Urothelium cell line (cell line): ENCODE measurements around the gene CABP7.

Experiments
- DNase-seq: peaks from one replicate; pipeline ENCODE4 v3.0.0; 2011; ENCODE audit warnings: low spot score, mixed read lengths
- FAIRE-seq: peaks from 2 replicates; lab custom pipeline; 2011; peaks lifted over from hg19 to GRCh38; lab: Jason Lieb, UNC

CABP7 gene

GRCh38 chr22:29719899-29720645, at the start of gene CABP7:
Gene CABP7, plus strand, starts transcription at chr22:29720003. Its CDS starts 422 bp downstream, at chr22:29720425.
- FAIRE-seq (no peak), DNase-seq (no peak)

DNA sequence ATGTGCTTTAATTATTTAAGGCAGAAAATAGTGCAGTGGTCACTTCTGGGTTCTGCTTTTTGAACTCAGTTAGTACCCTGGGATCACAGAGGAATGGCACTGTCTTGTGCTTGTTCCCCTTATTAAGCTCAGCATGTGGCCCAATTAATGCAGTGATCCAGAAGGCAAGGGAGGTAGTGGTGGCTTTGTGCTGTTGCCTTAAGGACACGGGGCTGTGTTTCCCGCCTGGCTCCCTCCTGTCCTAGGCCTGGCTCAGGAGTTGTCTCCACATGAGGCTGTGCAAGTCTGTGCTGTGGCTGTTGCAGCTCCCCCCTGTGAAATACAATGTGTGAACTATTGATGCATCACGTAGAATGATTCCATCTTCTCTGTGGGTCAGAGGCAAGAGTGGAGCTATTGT, 49.2 kb upstream of the CABP7 start:
- FAIRE-seq, result peak; percentile 27
- DNase-seq, result no peak

DNA sequence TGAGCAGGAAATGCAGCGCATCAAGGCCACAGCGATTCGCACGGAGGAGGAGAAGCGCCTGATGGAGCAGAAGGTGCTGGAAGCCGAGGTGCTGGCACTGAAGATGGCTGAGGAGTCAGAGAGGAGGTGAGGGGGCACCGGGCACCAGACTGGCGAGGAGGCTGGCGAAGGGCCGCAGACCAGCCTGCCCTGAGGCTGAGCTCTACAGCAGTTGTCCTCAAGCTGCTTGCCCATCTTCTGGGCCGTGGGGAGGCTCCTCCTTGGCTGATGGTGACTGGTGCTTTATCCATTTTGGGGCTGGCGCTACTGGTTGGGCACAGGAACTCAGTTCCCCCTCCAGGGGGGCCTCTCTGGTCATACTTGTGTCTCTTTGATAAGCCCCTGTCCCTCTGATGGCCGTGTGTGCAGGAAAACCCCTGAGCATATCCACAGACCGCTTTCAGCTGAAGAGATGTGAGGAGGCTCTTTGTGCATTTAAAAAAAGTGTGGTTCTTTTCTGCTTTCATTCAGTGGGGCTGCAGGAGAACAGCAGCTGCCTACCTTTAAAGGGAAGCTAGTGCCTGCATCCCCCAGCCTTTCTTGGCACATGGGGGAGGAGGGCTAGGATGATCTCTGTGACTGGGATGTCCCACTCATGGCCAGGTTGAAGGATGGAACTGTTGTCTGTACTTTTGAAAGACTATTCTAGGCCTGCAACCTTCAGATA, 46.3 kb upstream of the CABP7 start:
- no peak for DNase-seq
- no peak for FAIRE-seq

- no peak for DNase-seq
- no peak for FAIRE-seq
Measured at GRCh38 chr22:29674121-29674520, 45.7 kb upstream of the CABP7 start.

DNA sequence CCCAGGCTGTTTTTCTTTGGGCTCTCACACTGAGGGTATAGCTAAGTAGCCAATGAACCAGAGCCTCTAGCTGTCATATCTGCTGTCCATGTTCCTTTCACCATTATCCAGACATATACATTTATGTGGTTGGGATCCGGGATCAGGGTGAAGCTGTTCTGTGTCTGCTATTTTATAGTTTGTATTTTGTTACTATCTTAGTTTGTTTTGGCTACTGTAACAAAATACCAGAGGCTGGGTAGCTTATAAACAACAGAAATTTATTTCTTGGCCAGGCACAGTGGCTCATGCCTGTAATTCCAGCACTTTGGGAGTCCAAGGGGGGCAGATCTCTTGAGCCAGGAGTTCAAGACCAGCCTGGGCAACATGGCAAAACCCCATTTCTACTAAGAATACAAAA, 40.5 kb upstream of the CABP7 start:
- no peak for FAIRE-seq
- DNase-seq, result no peak

- DNase-seq (no peak), FAIRE-seq (no peak)
Measured at GRCh38 chr22:29683536-29683935, 36.3 kb upstream of the CABP7 start.

DNA sequence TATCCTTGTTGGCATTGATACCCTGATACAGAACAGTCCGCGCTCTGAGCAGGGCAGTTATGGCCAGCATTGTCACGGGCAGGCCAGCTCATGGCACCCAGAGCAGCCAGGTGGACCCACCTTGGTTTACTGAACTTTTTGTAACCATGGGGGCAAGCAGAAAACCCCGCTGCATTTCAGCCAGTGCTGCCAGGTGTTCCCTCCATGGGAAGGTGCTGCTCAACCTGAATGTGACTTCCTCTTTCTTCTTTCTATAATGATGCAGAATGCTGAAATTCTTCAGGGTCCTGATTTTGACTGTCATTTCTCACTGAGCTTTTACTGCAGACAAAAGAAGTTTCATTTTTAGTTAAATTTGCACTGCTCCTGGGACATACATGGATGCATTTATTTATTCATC, 35.6 kb upstream of the CABP7 start:
- FAIRE-seq (no peak), DNase-seq (no peak)

DNA sequence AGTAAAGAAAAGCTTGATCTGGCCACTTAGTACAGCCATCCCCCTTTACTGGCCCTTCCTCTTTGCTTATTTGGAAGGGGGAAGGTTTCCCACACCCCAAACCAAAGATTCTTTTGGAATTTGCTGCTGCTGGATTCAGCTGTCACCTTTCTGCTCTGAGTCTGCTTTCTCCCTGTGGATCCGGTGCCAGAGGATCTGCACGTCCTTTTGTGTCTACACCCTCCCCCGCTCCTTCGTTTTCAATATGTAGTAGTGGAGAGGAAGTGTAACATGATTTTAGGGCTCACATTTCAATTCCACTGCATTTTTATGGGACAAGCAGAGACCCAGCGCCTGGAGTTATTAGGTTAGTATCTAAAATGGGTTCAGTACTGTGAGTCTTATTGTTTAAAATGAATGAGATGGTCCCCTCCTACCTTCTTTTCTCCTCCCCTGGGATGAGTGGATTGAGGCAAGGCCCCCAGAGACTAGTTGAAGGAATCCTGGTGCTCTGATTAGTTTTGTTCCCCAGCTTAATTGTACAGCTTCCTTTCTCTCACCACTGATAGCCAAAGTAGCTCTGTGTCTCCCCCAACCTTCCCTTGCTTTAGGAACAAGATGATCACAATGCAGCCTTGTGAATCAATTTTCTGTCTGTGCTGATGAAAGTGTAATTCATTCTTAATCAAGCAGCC, 30.5 kb upstream of the CABP7 start:
- no peak for FAIRE-seq
- DNase-seq, result no peak

DNA sequence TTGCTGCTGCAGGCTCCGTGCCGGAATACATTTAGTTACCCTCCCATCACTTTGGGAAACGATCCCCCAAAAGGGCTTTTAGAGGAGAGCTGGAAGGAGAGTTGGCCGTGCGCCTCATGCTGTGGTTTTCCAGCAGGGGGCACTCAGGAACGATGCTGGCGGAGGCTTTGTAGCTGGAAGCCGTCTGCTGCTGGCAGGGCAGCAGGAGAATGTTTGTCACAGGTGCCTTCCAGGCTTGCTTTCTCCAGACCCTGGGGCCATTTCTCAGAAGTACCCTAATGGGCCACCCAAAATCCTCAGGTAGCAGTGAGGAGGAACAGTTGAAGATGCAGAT, 30.0 kb upstream of the CABP7 start:
- DNase-seq, result peak; percentile 40
- FAIRE-seq, result no peak

- FAIRE-seq (no peak), DNase-seq (no peak)
Measured at GRCh38 chr22:29690476-29690875, 29.3 kb upstream of the CABP7 start.

- DNase-seq, result no peak
- no peak for FAIRE-seq
Measured at GRCh38 chr22:29691636-29692326, 28.0 kb upstream of the CABP7 start.

GRCh38 chr22:29692327-29692640, 27.5 kb upstream of the CABP7 start:
- DNase-seq (no peak), FAIRE-seq (no peak)

DNA sequence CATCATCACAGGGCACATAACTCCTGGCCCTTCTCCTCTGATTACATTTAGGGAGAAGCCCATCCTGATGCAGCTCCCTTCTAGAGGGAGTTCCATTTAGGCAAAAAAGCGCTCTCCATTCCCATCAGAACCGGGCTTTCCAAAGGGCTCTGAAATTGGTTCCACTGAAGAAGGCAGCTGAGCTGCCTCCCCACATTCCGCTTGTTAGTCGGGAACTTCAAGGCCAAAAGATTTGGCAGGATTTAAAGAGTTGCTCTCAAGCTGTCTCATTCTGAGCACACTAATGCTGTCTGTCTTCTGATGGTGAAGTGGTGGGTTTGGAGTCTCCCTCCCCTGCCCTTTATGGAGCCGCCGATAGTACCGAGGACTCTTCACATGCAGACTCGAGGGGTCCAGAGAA, 26.6 kb upstream of the CABP7 start:
- DNase-seq (no peak), FAIRE-seq (no peak)

GRCh38 chr22:29693671-29694070, 26.1 kb upstream of the CABP7 start:
- FAIRE-seq (no peak), DNase-seq (no peak)

- no peak for DNase-seq
- FAIRE-seq, result peak; percentile 50
Measured at GRCh38 chr22:29695129-29695926, 24.5 kb upstream of the CABP7 start.

DNA sequence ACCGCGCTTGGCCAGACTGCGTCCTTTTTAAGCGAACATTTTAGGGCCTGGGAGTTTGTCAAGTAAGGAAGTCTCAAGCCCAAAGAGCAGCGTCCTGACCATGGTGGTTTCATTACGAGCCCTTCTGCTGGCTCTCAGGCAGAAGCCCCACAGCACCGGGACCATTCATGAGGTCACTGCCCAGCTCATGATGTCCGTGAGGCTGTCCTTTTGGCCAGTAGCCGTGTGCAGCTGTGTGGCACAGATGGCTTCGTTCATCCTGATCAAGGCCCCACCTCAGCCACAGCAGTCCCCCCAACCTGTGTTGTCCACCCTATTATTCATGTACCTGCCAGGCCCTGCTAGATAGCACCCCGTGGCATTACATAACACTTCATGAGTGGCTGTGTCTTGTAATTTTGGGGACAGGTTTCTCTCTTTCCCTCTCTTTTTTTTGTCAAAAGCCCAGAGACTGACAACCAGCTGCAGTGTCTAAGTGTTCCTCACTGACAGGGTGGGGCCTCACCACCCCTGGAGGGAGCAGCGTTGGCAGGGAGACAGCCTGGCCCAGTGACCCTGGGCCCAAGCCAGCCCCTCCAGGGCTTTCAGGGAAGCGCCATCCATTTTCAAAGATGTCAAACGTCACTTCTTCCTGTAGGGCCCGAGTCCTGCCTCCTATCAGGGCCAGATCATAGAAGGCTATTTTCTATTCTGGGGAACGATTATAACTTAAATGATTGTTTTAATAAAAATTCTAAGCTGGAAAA, 21.8 kb upstream of the CABP7 start:
- no peak for DNase-seq
- peak; percentile 53 for FAIRE-seq

DNA sequence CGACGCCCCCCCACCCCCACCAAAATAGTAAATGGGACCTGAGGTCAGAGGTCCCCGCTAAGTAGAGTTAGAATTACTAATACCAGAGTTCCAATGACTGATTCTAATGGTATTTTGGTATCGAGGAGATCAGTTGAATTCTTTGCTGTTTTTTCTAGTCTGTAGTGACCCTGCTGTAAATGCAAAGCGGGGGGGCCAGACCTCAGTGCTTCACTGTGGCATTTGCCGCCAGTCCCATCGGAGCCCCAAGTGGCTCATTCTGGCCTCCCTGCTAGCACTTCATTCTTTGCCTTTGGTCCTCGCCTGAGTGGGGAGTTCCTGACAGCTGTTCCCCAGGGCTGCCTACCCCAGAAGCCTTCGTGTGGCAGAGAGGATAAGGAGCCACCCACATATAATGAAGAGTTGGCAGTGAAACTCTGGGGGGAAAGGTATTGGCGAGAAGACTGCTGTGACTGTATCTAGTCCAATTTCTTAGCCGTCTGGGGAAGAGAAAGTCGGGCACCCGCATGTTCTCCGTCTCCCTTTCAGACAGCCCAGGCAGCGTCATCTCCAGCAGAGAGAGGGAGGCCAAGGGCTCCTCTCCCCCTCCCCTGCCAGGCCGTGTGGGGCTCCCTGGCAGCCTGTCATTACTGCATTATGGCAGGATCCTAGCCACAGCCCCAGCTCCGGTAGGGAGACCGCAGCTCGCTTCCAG, 19.4 kb upstream of the CABP7 start:
- DNase-seq, result no peak
- no peak for FAIRE-seq

- FAIRE-seq (no peak), DNase-seq (no peak)
Measured at GRCh38 chr22:29700900-29701154, 19.0 kb upstream of the CABP7 start.

GRCh38 chr22:29701155-29701999, 18.4 kb upstream of the CABP7 start:
- DNase-seq (peak; percentile 48), FAIRE-seq (peak; percentile 13)
